Neural progenitor cell (in vitro differentiated cells): Measurements from ENCODE around the gene GMPPA.

Source experiments
- CTCF ChIP-seq: fragments of 200-600 bp; sonication (generic); IDR thresholded peaks from 2 replicates; pipeline ENCODE4 v1.5.1; 2017; ENCODE audit warnings: antibody characterized with exemption, mild to moderate bottlenecking
- EZH2phosphoT487 ChIP-seq: fragments of 200-600 bp; sonication (generic); IDR thresholded peaks from 2 replicates; pipeline ENCODE4 v1.6.1; 2017; ENCODE audit warnings: antibody characterized with exemption

- TF ChIP-seq CTCF = no peak
- no peak for TF ChIP-seq EZH2phosphoT487
These were observed 10.4 kb upstream of the GMPPA start for GRCh38 chr2:219488149-219488843.
